ENCODE measurements around the gene PARD3B.

- TF ChIP-seq CTCF (IDR thresholded peaks at IDR 0.05; ENCODE audit: insufficient read depth, low read length) (no peak), SPI1 (IDR thresholded peaks at IDR 0.05; ENCODE audit: borderline replicate concordance, low read depth) (no peak), GABPA (IDR thresholded peaks at IDR 0.05; ENCODE audit: low read depth) (no peak), POLR2AphosphoS5 (IDR thresholded peaks at IDR 0.05; ENCODE audit: low read depth) (no peak), REST (IDR thresholded peaks at IDR 0.05; ENCODE audit: insufficient replicate concordance, low read depth) (no peak)
Measured at GRCh38 chr2:204539019-204539385, 6.3 kb upstream of the PARD3B start.
